ENCODE results near the gene CSAD. TPM values are rescaled to one million over a fixed set of nuclear protein-coding genes. Genes with fewer than 3 reads are reported as not detected.

Gene CSAD
- total and polyA plus RNA-seq, 2 experiments from 2014 or later: 3.2 to 7.1 TPM

DNA sequence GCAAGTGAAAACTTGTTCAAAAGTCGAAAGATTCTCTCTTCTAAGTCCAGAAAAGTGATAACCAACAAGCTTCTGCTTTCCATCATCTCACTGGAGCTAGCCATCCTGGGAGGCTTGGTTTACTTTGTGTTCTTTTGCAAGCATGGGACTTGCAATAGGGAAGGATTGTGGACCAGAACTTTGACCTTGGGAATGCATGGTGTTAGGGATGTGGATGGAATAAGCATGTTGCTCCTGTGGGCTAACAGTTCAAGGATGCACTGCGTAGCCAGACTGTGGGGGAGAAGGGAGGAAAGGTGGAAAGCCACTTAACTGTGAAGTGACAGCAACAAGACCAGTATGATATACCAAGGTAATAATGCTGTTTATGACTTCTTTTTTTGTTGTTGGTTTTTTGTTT is 48.9 kb downstream of the CSAD start:
- no peaks in the 10 kb centered on the region for H3K4me1 ChIP-seq (ENCODE audit: insufficient read depth)
- no peak overlapping the region for H3K4me3 Mint-ChIP-seq
- no peaks in the 10 kb centered on the region for H3K36me3 Mint-ChIP-seq (ENCODE audit: low read depth)

More for the DNA sequence above, 48.9 kb downstream of the CSAD start:
- TF ChIP-seq ZNF462 (CRISPR knock-in tag; IDR thresholded peaks at IDR 0.05) (no peak), JUNB (IDR thresholded peaks at IDR 0.05; ENCODE audit: unreplicated experiment) (no peak), NANOG (IDR thresholded peaks at IDR 0.05; ENCODE audit: borderline replicate concordance) (no peak), ZNF114 (CRISPR knock-in tag; IDR thresholded peaks at IDR 0.05) (no peak), POLR2AphosphoS5 (IDR thresholded peaks at IDR 0.05; ENCODE audit: low read depth) (no peak), EZH2 (IDR thresholded peaks at IDR 0.05; ENCODE audit: low read depth, unreplicated experiment) (no peak), CREB1 (CRISPR knock-in tag; IDR thresholded peaks at IDR 0.05; ENCODE audit: low read depth) (no peak), STAT1 (IDR thresholded peaks at IDR 0.05; ENCODE audit: unreplicated experiment) (no peak), ZNF331 (CRISPR knock-in tag; IDR thresholded peaks at IDR 0.05; ENCODE audit: low read depth) (no peak)
- TF ChIP-seq, protein P1, sequence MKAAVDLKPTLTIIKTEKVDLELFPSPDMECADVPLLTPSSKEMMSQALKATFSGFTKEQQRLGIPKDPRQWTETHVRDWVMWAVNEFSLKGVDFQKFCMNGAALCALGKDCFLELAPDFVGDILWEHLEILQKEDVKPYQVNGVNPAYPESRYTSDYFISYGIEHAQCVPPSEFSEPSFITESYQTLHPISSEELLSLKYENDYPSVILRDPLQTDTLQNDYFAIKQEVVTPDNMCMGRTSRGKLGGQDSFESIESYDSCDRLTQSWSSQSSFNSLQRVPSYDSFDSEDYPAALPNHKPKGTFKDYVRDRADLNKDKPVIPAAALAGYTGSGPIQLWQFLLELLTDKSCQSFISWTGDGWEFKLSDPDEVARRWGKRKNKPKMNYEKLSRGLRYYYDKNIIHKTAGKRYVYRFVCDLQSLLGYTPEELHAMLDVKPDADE (IDR thresholded peaks at IDR 0.05): no peak
- DNase-seq (ENCODE audit: low spot score): no peak
- Histone ChIP-seq H3K36me3 (ENCODE audit: insufficient read depth) (no peaks in the 10 kb centered on the region), H4K20me1 (replicated peaks; ENCODE audit: insufficient read depth) (no peaks in the 10 kb centered on the region), H2AFZ (no peak overlapping the region), H3K79me2 (replicated peaks; ENCODE audit: insufficient read depth) (no peaks in the 10 kb centered on the region), H3K4me3 (no peak overlapping the region), H3K27ac (ENCODE audit: low read depth) (no peak overlapping the region), H3F3A (replicated peaks; ENCODE audit: low read depth) (no peaks in the 10 kb centered on the region), H3K27me3 (ENCODE audit: insufficient read depth) (0 out of 2 replicates have a peak, but pooled peaks cover 5% of the 10 kb centered on the region), H3K4me2 (no peak overlapping the region), H3K9me2 (ENCODE audit: insufficient read depth) (no peaks in the 10 kb centered on the region)
- no peak for ATAC-seq
- Mint-ChIP-seq H3K4me1 (no peaks in the 10 kb centered on the region), H3K9me3 (no peaks in the 10 kb centered on the region), H3K27me3 (ENCODE audit: insufficient read depth, low read depth, poor library complexity) (peaks cover 5% of the 10 kb centered on the region), H3K27ac (no peak overlapping the region)
